HPDE6-E6E7 (cell line): Measurements from ENCODE around the gene EML2.
"Not testable (repeated sequence)": the region's sequence is repeated elsewhere in the genome, so short reads cannot be mapped to it uniquely, and the experiment has no call there.

Experiments used
- DNase-seq: peaks from one replicate; pipeline ENCODE4 v3.0.0; 2011; ENCODE audit warnings: missing footprints; ENCODE audit errors: extremely low spot score

The EML2 gene

GRCh38 chr19:45638930-45639729 is at the start of gene EML2:
TSS of gene EML2 (minus strand) at chr19:45639397. CDS start at chr19:45639376, 21 bp downstream.
- no peak for DNase-seq

- no peak for DNase-seq
These were observed 48.4 kb upstream of the EML2 start for GRCh38 chr19:45687599-45687998.

DNA sequence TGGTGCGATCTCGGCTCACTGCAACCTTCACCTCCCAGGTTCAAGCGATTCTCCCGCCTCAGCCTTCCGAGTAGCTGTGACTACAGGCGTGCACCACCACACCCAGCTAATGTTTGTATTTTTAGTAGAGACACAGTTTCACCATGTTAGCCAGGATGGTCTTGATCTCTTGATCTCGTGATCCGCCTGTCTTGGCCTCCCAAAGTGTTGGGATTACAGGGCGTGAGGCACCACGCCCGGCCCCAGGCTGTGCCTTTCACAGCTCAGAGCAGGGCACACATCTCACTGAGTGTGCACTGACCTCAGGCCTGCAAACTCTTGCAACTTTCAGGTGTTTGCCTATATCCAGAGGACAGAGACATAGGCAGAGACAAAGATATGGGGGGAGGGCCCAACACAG is 45.8 kb upstream of the EML2 start:
- DNase-seq, result not testable (repeated sequence)

GRCh38 chr19:45682908-45683307 is 43.7 kb upstream of the EML2 start:
- no peak for DNase-seq

- DNase-seq, result no peak
These were observed 42.9 kb upstream of the EML2 start for GRCh38 chr19:45682117-45682516.

- DNase-seq, result peak; percentile 80
These were observed 42.3 kb upstream of the EML2 start for GRCh38 chr19:45681391-45682015.

GRCh38 chr19:45677351-45678230 is 38.4 kb upstream of the EML2 start:
- peak; percentile 96 for DNase-seq

DNA sequence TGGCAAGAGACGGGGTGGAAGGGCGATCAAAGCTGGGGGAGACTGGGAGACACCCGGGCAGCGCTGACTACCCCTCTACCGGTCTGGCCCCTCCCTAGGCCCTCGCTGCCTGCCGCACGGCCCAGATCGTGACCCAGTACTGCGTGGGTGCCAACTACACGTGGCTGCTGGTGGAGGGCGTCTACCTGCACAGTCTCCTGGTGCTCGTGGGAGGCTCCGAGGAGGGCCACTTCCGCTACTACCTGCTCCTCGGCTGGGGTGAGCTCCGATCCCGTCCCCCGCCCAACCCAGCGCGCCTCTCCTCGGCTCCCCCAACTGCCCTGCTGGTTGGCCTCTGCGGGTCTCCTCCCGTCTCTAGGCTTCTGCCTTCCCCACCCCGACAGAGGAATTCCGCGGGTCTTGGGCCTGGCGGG is 37.7 kb upstream of the EML2 start:
- no peak for DNase-seq

- no peak for DNase-seq
These were observed 35.7 kb upstream of the EML2 start for GRCh38 chr19:45674946-45675345.

- DNase-seq, result peak; percentile 55
These were observed 31.7 kb upstream of the EML2 start for GRCh38 chr19:45670670-45671453.

- DNase-seq, result no peak
These were observed 29.2 kb upstream of the EML2 start for GRCh38 chr19:45668342-45668871.

DNA sequence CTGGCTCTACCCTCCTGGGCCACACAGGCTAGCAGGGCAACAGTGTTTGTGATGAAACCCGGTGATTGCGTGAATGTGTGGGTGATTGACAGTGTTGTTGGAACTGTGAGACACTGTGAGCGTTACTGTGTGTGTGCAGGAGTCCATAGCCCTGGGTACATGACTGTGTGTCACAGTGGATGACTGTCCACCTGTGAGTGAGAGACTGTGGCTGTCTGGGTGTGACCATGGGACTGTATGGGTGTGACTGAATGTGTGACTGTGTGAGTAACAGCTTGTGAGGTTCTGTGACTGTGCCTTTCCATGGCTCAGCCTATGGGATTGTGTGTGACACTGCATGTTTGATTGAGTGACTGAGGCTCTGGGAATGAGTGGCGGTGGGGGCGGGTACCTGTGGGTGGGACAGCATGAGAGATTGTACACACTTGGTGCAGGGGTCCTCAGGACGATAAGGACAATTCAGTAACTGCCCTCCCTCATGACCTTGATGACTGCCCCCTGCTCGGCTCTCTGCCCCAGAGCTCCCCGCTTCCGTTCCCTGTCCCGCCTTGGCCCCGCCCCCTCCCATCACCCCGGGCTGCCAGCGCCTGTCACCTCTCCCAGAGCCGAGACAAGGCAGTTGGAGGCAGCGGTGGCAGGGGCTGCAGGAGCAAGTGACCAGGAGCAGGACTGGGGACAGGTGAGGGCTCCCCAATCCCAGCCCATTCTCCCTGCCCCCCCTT is 28.6 kb upstream of the EML2 start, which contains the start of gene GIPR:
TSS of gene GIPR (plus strand) at position 602 of the 722 bp plus-strand sequence. CDS start 1,300 bp downstream, outside the sequence.
- peak; percentile 36 for DNase-seq

DNA sequence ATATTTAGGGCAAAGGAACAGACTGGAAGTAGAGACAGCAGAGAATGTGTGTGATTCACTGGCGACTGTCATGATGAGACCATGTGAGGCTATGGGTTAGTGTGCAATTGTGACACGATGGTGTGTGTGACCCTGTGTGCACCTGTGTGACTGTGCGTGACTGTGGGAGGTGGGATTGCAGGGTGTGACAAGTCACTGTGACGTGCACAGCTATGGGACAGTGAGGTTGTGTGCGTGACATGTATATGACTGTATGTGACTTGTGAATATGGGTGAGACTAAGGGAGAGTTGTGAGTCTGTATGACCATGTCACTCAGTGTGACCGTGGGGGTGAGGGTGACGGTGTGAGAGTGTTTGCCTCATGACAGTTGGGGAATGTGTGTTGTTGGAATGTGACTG is 25.4 kb upstream of the EML2 start:
- no peak for DNase-seq

GRCh38 chr19:45663800-45664199 is 24.6 kb upstream of the EML2 start:
- no peak for DNase-seq

- DNase-seq, result no peak
These were observed 21.4 kb upstream of the EML2 start for GRCh38 chr19:45660636-45661035.

GRCh38 chr19:45659096-45659729 is 20.0 kb upstream of the EML2 start:
- DNase-seq, result no peak

DNA sequence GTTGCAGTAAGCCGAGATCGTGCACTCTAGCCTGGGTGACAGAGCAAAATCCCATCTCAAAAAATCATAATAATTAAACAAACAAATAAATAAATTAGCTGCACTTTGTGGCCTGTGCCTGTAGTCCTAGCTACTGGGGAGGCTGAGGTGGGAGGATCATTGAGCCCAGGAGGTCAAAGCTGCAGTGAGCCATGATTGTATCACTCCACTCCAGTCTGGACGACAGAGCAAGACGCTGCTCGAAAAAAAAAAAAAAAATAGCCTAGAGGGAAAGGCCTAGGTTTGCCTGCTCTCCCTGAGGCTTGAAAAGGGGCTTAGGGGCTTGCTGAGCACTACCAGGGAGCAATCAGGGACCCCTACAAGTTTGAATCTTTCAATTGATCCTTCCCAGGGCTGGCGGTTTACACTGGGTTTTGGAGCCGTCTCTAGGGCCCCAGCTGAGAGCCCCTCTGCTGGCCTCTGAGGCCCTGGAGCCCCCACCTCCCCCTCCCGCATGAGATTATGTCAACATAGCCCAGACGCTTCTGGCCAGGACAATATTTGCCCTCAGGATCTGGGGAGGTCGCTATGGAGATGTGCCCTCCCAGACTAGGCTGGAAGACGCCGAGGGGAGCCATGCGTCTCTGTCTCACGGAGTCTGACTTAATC is 18.4 kb upstream of the EML2 start:
- no peak for DNase-seq

DNA sequence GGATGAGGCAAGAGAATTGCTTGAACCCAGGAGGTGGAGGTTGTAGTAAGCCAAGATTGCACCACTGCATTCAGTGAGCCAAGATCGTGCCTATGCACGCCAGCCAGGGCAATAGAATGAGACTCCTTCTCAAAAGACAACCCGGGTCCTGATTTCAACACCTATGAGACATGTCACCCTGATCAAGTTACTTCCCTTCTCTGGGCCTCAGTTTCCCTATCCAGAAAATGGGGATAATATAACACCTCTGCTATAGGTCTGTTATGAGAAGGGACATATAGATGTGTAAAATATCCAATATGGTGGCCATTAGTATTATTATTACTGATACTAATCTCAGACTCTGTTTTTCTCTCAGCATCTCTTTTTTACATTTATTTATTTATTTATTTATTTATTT is 15.9 kb upstream of the EML2 start:
- no peak for DNase-seq

DNA sequence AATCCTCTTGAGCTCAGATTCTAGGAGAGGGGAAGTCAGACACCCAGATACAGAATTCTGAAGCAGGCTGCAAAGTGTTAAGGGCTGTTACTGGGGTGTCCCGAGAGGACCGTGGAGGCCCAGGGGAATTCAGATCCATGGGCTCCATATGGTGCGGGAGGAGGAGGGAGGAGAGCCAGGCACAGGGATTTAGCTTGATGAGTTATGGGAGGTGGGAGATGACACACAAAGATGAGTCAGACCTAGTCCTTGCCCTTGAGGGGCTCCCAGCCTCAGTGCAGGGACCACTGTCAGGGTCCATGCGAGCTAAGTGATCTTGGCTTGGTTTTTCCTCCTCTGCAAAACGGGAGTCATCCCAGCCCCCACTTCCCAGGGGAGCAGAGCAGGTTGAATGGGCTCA is 14.4 kb upstream of the EML2 start:
- no peak for DNase-seq
